CD4-positive, alpha-beta T cell treated with Interleukin-4 for 1 hour (primary cell): ENCODE measurements around the gene MICA.
A peak's percentile ranks its signal among the peaks of the same experiment; 100 is the strongest.

Experiments
- DNase-seq, 2 donors: peaks; one replicate each; pipeline ENCODE4 v3.0.0-alpha.2; 2020 to 2022

The MICA gene

GRCh38 chr6:31462026-31462963 lies 58.9 kb downstream of the MICA start:
- no peak for DNase-seq

GRCh38 chr6:31462964-31463870 lies 59.8 kb downstream of the MICA start:
- DNase-seq: peak; percentile 96 to 98

- peak in 1 of 2 donors; percentile 41 for DNase-seq
Observed at GRCh38 chr6:31464252-31465184, 61.1 kb downstream of the MICA start.
